Tibial nerve (tissue), 4 donors: Measurements from ENCODE around the gene FMOD. TPM values are rescaled to one million over a fixed set of nuclear protein-coding genes. Genes with fewer than 3 reads are reported as not detected.

Source experiments
- DNase-seq, 2 donors: peaks; one replicate each; pipeline ENCODE4 v3.0.0-alpha.2; 2019; ENCODE audit warnings: low spot score in 2 of 2
- H3K27ac ChIP-seq, 4 donors: fragments of 200-600 bp; sonication (generic) in 3 of 4; one replicate each; pipeline ENCODE4 v1.5.1; 2017 to 2019; ENCODE audit warnings: mild to moderate bottlenecking in 1 of 4
- H3K27me3 ChIP-seq, 2 donors: fragments of 200-600 bp; sonication (generic) in 1 of 2; one replicate each; pipeline versions ENCODE4 v1.5.1 to v1.6.0; 2017 to 2019
- H3K36me3 ChIP-seq, 3 donors: fragments of 200-600 bp; sonication (generic); one replicate each; pipeline ENCODE4 v1.5.1; 2018 to 2019
- H3K4me1 ChIP-seq, 4 donors: fragments of 200-600 bp; sonication (generic) in 3 of 4; one replicate each; pipeline ENCODE4 v1.5.1; 2017 to 2019
- H3K4me3 ChIP-seq, 4 donors: fragments of 200-600 bp; sonication (generic) in 3 of 4; one replicate each; pipeline ENCODE4 v1.5.1; 2017 to 2019; ENCODE audit warnings: mild to moderate bottlenecking in 1 of 4, moderate library complexity in 1 of 4
- H3K9me3 ChIP-seq, 4 donors: fragments of 200-600 bp; sonication (generic) in 3 of 4; one replicate each; pipeline ENCODE4 v1.5.1; 2017 to 2019
- CTCF ChIP-seq, 5 experiments: fragments of 200-600 bp in 3 of 5; fragments of 450-650 bp in 2 of 5; sonication (generic) in 3 of 5; IDR thresholded peaks; one replicate each; pipeline ENCODE4 v1.5.1; 2016 to 2019; ENCODE audit warnings: antibody characterized with exemption in 5 of 5, mild to moderate bottlenecking in 3 of 5, moderate library complexity in 2 of 5
- EP300 ChIP-seq, 2 donors: sonication (generic); formaldehyde crosslinking; IDR thresholded peaks; one replicate each; pipeline ENCODE4 v1.6.1; 2017; ENCODE audit warnings: antibody characterized with exemption in 2 of 2, mild to moderate bottlenecking in 1 of 2
- POLR2A ChIP-seq, 2 donors: fragments of 450-650 bp; IDR thresholded peaks; one replicate each; pipeline ENCODE4 v1.6.1; 2017; ENCODE audit warnings: antibody characterized with exemption in 2 of 2, mild to moderate bottlenecking in 2 of 2, moderate library complexity in 2 of 2
- WGBS, 2 donors: methylation state at CpG; one replicate each; pipeline ENCODE4 v1.1.5; 2018; 5-methylcytosine and 5-hydroxymethylcytosine counted together
- total RNA-seq, 4 donors: library from RNA; depleted of rRNA; stranded (reverse); fragments of >200 nt; gene quantifications; one replicate each; pipeline ENCODE4 v1.1.0, GENCODE V29; 2016

The FMOD gene
- total RNA-seq, 4 donors from 2014 or later, result 73.9 to 203 (median 102) TPM

DNA sequence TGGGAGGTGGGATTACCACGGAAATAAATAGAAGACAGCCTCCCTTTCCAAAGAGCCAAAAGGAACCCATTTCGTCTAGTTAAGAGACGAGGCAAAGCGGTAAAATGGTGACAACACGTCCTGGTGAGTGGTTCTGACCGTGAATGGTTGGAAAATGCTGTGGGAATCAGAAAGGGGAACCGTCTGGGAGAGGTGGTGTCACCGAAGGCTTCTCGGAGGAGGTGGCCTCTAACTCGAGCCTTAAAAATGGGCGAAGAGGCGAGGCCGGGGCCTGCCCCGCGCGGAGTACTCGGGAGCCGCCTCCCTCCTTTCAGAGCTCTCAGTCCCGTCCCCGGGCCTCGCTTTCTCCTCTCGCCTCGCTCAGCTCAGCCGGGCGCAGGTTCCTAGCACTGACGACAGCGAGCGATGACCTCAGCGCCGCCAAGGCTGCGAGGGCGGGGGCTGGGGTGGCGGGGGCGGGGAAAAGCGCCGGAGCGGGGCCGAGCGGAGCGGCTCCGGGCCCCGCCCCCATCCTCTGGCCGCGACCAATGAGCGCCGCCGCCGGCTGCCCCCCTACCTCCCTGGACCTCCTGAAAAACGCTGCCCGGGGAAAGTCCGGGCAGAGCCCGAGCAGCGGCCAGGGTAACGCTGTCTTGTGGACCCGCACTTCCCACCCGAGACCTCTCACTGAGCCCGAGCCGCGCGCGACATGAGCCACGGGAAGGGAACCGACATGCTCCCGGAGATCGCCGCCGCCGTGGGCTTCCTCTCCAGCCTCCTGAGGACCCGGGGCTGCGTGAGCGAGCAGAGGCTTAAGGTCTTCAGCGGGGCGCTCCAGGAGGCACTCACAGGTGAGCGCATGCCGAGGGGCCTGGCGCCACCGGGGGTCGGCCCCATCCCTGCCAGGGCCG is 45.8 kb downstream of the FMOD start, which contains the start of gene BTG2:
BTG2 (plus strand) TSS at position 601 of the 890 bp plus-strand sequence; CDS start at position 689, 88 bp downstream.
- Histone ChIP-seq H3K27ac (peak within 1 kb of the TSS; percentile 97 to 100 (median 100)), H3K4me3 (peak within 1 kb of the TSS; percentile 91 to 100 (median 98)), H3K27me3 (no peaks in the 10 kb centered on the region), H3K9me3 (no peaks in the 10 kb centered on the region), H3K4me1 (peaks cover 0 to 46% (median 30%) of the 10 kb centered on the region in 4 donors), H3K36me3 (peaks cover 6 to 35% (median 18%) of the 10 kb centered on the region in 3 donors)
- WGBS, 2 donors, result 5 to 8% methylated on average over 33 to 52 of the region's 79 CpGs
- DNase-seq, result peak; percentile 89 to 91
- TF ChIP-seq EP300 (IDR thresholded peaks at IDR 0.05) (peak; percentile 23 to 100), CTCF (IDR thresholded peaks at IDR 0.05) (peak in 2 of 5 experiments; percentile 41 to 46), POLR2A (IDR thresholded peaks at IDR 0.05) (peak; percentile 99 to 100)

DNA sequence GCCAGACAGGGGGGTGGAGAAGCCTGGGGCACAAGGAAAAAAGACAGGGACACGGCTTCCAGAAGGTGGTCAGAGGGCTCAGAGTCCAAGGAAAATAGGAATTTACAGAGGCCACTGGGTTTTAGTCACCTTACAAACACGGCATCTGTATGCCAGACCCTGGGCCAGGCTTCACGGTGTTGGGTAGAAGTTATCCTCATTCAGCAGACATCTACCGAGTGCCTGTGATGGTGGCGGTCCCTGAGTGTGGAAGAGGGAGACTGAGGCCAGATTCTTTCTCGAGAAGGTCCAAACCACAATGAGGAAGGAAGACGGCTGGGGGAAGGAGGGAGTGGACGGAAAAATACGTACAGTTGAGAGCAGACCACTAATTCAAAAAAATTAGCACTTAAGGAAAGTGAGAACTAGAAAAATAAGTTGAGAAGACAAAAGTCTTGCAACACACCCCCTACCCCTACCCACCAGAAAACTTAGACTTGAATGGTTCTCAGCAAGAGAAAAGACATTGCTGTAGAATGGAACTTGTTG is 46.5 kb downstream of the FMOD start:
- WGBS, 2 donors, result 76 to 77% methylated on average over 9 of the region's 9 CpGs
- no peaks in the 10 kb centered on the region for H3K9me3 ChIP-seq
- H3K4me3 ChIP-seq, result peak overlapping the region; percentile 3 to 99 (median 94)
- H3K4me1 ChIP-seq, result peaks cover 0 to 39% (median 27%) of the 10 kb centered on the region in 4 donors
- DNase-seq, result no peak
- peaks cover 6 to 28% (median 18%) of the 10 kb centered on the region in 3 donors for H3K36me3 ChIP-seq
- H3K27me3 ChIP-seq, result no peaks in the 10 kb centered on the region
- TF ChIP-seq CTCF (IDR thresholded peaks at IDR 0.05), result no peak
- TF ChIP-seq EP300 (IDR thresholded peaks at IDR 0.05), result no peak
- TF ChIP-seq POLR2A (IDR thresholded peaks at IDR 0.05), result no peak
- peak overlapping the region; percentile 94 to 100 (median 98) for H3K27ac ChIP-seq

DNA sequence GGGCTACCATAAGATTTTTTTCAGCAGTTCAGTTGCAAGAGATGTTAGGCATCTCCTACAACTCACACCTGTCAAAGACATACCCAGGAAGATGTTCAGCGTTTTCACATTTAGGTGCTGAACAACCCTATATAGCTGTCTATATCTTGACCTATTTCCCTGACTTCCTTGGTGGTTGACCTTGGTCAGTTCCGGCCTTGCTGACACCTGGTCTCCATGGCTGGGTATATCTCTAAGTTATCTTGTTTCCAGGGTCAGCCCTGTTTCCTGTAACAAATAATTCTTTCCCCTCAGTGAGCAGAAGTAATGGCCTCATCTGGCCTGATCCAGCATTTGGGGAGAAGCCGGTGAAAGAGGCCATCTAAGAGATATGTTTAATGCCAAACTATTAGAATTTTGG is 48.0 kb downstream of the FMOD start:
- H3K27me3 ChIP-seq, result no peaks in the 10 kb centered on the region
- no peak overlapping the region for H3K4me3 ChIP-seq
- WGBS, 2 donors, result 85 to 89% methylated on average over 3 of the region's 3 CpGs
- DNase-seq, result no peak
- peaks cover under 1 to 12% (median 10%) of the 10 kb centered on the region in 3 donors for H3K36me3 ChIP-seq
- peaks cover 0 to 23% (median 12%) of the 10 kb centered on the region in 4 donors for H3K4me1 ChIP-seq
- no peaks in the 10 kb centered on the region for H3K9me3 ChIP-seq
- no peak for TF ChIP-seq POLR2A (IDR thresholded peaks at IDR 0.05)
- TF ChIP-seq EP300 (IDR thresholded peaks at IDR 0.05), result no peak
- no peak for TF ChIP-seq CTCF (IDR thresholded peaks at IDR 0.05)
- peak overlapping the region in 1 of 4 donors; percentile 100 for H3K27ac ChIP-seq

GRCh38 chr1:203302456-203302855 is 48.5 kb downstream of the FMOD start:
- 90 to 91% methylated on average over 7 of the region's 7 CpGs for WGBS, 2 donors
- Histone ChIP-seq H3K27me3 (no peaks in the 10 kb centered on the region), H3K4me3 (no peak overlapping the region), H3K36me3 (peaks cover 0 to 8% (median 6%) of the 10 kb centered on the region in 3 donors), H3K9me3 (no peaks in the 10 kb centered on the region), H3K4me1 (peaks cover 0 to 19% (median 7%) of the 10 kb centered on the region in 4 donors), H3K27ac (peak overlapping the region in 1 of 4 donors; percentile 100)
- DNase-seq, result no peak
- TF ChIP-seq CTCF (IDR thresholded peaks at IDR 0.05) (no peak), EP300 (IDR thresholded peaks at IDR 0.05) (no peak), POLR2A (IDR thresholded peaks at IDR 0.05) (no peak)

- H3K4me1 ChIP-seq, result peaks cover 0 to 11% (median 2%) of the 10 kb centered on the region in 4 donors
- TF ChIP-seq EP300 (IDR thresholded peaks at IDR 0.05) (no peak), POLR2A (IDR thresholded peaks at IDR 0.05) (no peak), CTCF (IDR thresholded peaks at IDR 0.05) (no peak)
- H3K27ac ChIP-seq, result no peak overlapping the region
- H3K4me3 ChIP-seq, result no peak overlapping the region
- H3K9me3 ChIP-seq, result no peaks in the 10 kb centered on the region
- no peaks in the 10 kb centered on the region for H3K27me3 ChIP-seq
- no peak for DNase-seq
- H3K36me3 ChIP-seq, result no peaks in the 10 kb centered on the region
Measured at GRCh38 chr1:203301331-203301668, 49.6 kb downstream of the FMOD start.
